ENCODE measurements around the gene IRF2BPL. TPM values are rescaled to one million over a fixed set of nuclear protein-coding genes. Genes with fewer than 3 reads are reported as not detected.

IRF2BPL gene
- total and polyA plus RNA-seq, 2 experiments from 2014 or later = 4.8 to 51.0 TPM

- in situ Hi-C loops (cut with MboI) = no loop called here
- WGBS, 2 experiments (ENCODE audit: low coverage in 1 of 2, low lambda C conversion rate in 2 of 2, missing lambda C conversion rate in 2 of 2) = 22% methylated on average over 23 of the region's 23 CpGs
- TF ChIP-seq EZH2 (IDR thresholded peaks at IDR 0.05; ENCODE audit: insufficient read depth, poor library complexity, severe bottlenecking) = no peak
- no peak for TF ChIP-seq EZH2phosphoT487 (IDR thresholded peaks at IDR 0.05; ENCODE audit: insufficient read depth, low read depth)
- DNase-seq = peak; percentile 94
- Histone ChIP-seq H3K36me3 (ENCODE audit: low read depth) (no peaks in the 10 kb centered on the region), H3K27me3 (replicated peaks; ENCODE audit: insufficient read depth) (no peaks in the 10 kb centered on the region), H3K4me3 (peak overlapping the region; percentile 60), H3K9me2 (ENCODE audit: insufficient read depth) (no peaks in the 10 kb centered on the region), H4K20me1 (ENCODE audit: insufficient read depth) (no peaks in the 10 kb centered on the region), H2AFZ (peak overlapping the region; percentile 50), H3K4me1 (ENCODE audit: insufficient read depth) (peaks cover 87% of the 10 kb centered on the region), H3F3A (ENCODE audit: insufficient read depth) (peaks cover 59% of the 10 kb centered on the region), H3K9ac (peak overlapping the region; percentile 93), H3K4me2 (ENCODE audit: unreplicated experiment) (peak overlapping the region; percentile 80), H3K79me2 (ENCODE audit: insufficient read depth) (no peaks in the 10 kb centered on the region), H3K27ac (peak overlapping the region; percentile 100), H3K9me3 (ENCODE audit: low read depth) (no peaks in the 10 kb centered on the region)
Measured at GRCh38 chr14:77040741-77041653, 12.5 kb upstream of the IRF2BPL start.

- DNase-seq = peak; percentile 92
- in situ Hi-C loops (cut with MboI) = no loop called here
- Histone ChIP-seq H3K4me3 (peak overlapping the region; percentile 60), H3K9me2 (ENCODE audit: insufficient read depth) (no peaks in the 10 kb centered on the region), H3K9ac (peak overlapping the region; percentile 93), H3K79me2 (ENCODE audit: insufficient read depth) (no peaks in the 10 kb centered on the region), H2AFZ (peak overlapping the region; percentile 50), H3F3A (ENCODE audit: insufficient read depth) (peaks cover 56% of the 10 kb centered on the region), H3K9me3 (ENCODE audit: low read depth) (no peaks in the 10 kb centered on the region), H3K27me3 (replicated peaks; ENCODE audit: insufficient read depth) (no peaks in the 10 kb centered on the region), H4K20me1 (ENCODE audit: insufficient read depth) (no peaks in the 10 kb centered on the region), H3K27ac (peak overlapping the region; percentile 100), H3K4me2 (ENCODE audit: unreplicated experiment) (peak overlapping the region; percentile 80), H3K4me1 (ENCODE audit: insufficient read depth) (peaks cover 79% of the 10 kb centered on the region), H3K36me3 (ENCODE audit: low read depth) (no peaks in the 10 kb centered on the region)
- TF ChIP-seq EZH2 (IDR thresholded peaks at IDR 0.05; ENCODE audit: insufficient read depth, poor library complexity, severe bottlenecking) (no peak), EZH2phosphoT487 (IDR thresholded peaks at IDR 0.05; ENCODE audit: insufficient read depth, low read depth) (no peak)
- 1% methylated on average over 20 to 26 of the region's 26 CpGs for WGBS, 2 experiments (ENCODE audit: low coverage in 1 of 2, low lambda C conversion rate in 2 of 2, missing lambda C conversion rate in 2 of 2)
Measured at GRCh38 chr14:77040059-77040740, 11.7 kb upstream of the IRF2BPL start.

- Histone ChIP-seq H3K4me1 (ENCODE audit: insufficient read depth) (peaks cover 75% of the 10 kb centered on the region), H3K27ac (peak overlapping the region; percentile 100), H3K79me2 (ENCODE audit: insufficient read depth) (0 out of 2 replicates have a peak, but pooled peaks cover 2% of the 10 kb centered on the region), H3F3A (ENCODE audit: insufficient read depth) (peaks cover 51% of the 10 kb centered on the region), H3K36me3 (ENCODE audit: low read depth) (no peaks in the 10 kb centered on the region), H3K9ac (peak overlapping the region; percentile 93), H2AFZ (peak overlapping the region; percentile 50), H3K9me2 (ENCODE audit: insufficient read depth) (no peaks in the 10 kb centered on the region), H4K20me1 (ENCODE audit: insufficient read depth) (no peaks in the 10 kb centered on the region), H3K4me3 (peak overlapping the region; percentile 60), H3K9me3 (ENCODE audit: low read depth) (no peaks in the 10 kb centered on the region), H3K4me2 (ENCODE audit: unreplicated experiment) (peak overlapping the region; percentile 80), H3K27me3 (replicated peaks; ENCODE audit: insufficient read depth) (no peaks in the 10 kb centered on the region)
- WGBS, 2 experiments (ENCODE audit: low coverage in 1 of 2, low lambda C conversion rate in 2 of 2, missing lambda C conversion rate in 2 of 2) = 4 to 5% methylated on average over 10 of the region's 10 CpGs
- TF ChIP-seq EZH2 (IDR thresholded peaks at IDR 0.05; ENCODE audit: insufficient read depth, poor library complexity, severe bottlenecking) (no peak), EZH2phosphoT487 (IDR thresholded peaks at IDR 0.05; ENCODE audit: insufficient read depth, low read depth) (no peak)
- in situ Hi-C loops (cut with MboI) = no loop called here
- peak; percentile 66 for DNase-seq
Measured at GRCh38 chr14:77039285-77040058, 11.0 kb upstream of the IRF2BPL start.

Data from GM23248 (cell line).